ENCODE results near the gene STARD7. TPM values are rescaled to one million over a fixed set of nuclear protein-coding genes. Genes with fewer than 3 reads are reported as not detected.
"Not testable (repeated sequence)": the region's sequence is repeated elsewhere in the genome, so short reads cannot be mapped to it uniquely, and the experiment has no call there.

Gene STARD7
- total RNA-seq, 1 donor from 2014 or later: 145 TPM

GRCh38 chr2:96233880-96234316 lies 25.3 kb upstream of the STARD7 start:
- no peak for DNase-seq (ENCODE audit: low read depth)

- DNase-seq (ENCODE audit: low read depth): no peak
Observed at GRCh38 chr2:96233436-96233835, 24.8 kb upstream of the STARD7 start.

DNA sequence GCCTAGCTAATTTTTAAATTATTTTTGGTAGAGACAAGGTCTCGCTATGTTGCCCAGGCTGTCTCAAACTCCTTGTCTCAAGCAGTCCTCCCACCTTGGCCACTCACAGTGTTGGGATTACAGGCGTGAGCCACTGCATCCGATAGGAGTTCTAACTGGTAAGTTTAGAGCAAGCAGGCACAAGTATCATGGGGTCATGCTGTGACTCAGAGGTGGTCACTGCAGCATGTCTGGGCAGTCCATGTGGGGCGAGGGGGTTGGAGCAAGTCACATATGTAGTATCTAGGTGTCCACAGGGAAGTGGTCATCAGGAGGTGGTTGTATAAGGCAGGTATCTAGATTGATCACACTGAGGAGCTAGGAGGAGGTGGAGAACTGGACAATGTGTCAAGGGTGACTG lies 22.7 kb upstream of the STARD7 start:
- no peak for DNase-seq (ENCODE audit: low read depth)

DNA sequence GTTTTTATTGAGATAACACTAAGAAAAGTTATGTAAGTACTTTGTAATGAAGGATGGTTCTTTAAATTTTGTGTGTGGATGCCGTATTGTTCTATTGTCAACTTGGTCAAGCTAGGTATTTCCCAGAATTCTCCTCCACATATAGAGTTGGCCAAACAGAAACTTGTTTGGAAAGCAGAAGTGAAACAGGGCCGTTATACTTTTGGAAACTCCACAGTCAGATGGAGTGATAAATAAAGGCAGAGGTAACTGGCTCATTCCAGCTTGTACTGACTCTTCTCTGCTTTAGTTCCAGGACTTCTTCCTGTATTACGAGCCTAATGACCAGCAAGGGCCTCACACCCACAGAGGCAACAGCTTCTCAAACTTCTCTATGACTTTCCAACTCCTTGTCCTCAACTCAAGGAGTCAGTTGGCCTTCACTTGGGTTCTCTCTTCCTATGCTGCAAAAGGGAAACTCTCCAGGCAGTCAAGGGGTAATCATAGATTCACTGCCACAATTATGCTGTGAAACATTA lies 16.4 kb upstream of the STARD7 start:
- DNase-seq (ENCODE audit: low read depth): no peak

DNA sequence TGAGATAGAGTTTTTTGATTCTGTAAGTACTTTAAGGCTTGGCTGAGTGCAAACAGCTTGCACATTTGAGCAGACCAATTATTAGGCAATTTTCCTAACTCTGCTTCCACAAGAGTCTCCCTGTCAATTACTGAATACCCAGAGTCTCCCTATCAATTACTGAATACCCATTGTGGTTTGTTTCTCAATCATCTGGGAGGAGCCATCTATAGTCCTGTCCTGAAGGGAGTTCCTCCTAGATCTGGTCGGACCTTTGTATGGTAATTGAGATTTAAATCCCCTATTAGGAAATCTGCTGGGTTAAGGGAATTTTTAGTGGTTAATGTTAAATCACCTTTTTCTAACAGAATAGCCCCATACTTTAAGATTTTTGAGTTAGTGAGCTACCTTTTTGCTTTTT lies 12.5 kb upstream of the STARD7 start:
- peak; percentile 71 for DNase-seq (ENCODE audit: low read depth)

DNA sequence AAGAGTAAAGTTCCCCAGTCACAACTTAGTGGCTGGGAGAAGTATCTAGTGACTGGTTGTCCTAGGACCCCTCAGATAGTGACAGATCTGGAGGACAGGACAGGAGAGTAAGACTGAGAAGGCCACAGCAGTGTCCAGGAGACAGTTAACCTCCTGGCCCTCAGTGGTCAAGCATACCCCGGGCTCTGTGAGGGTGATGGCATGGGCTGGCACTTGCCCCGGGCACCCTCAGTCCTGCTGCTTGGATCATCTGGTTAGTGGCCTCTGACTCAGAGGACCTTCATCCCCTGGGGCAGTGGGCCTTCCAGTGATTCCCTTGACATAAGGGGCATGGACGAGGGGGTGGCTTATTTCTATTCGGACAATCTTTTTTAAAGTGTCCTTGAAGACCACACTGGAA lies 11.3 kb upstream of the STARD7 start:
- not testable (repeated sequence) for DNase-seq (ENCODE audit: low read depth)

DNA sequence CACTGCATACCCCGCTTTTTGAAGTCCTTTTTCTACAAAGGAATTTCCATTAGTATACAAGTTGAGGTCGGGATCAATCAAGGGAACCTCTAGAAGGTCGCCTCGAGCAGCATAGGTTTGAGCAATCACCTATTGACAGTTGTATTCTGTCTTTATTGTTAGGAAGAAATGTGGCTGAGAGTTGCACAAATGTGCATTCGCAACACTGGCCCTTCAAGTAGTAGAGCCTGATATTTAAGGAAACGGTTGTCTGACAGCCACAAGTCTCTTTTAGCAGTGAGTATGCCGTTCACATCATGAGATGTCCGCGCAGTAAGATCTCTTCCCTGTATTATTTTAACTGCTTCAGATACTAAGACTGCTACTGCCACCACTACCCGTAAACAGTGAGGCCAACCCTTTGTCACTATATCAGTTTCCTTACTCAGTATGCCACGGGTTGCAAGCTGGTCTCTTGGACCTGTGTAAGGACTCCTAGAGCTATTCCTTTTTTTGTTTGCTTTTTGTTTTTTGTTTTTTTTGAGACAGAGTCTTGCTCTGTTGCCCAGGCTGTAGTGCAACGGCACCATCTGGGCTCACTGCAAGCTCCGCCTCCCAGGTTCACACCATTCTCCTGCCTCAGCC lies 10.0 kb upstream of the STARD7 start:
- no peak for DNase-seq (ENCODE audit: low read depth)

GRCh38 chr2:96214554-96214953 lies 5.9 kb upstream of the STARD7 start:
- DNase-seq (ENCODE audit: low read depth): no peak

DNA sequence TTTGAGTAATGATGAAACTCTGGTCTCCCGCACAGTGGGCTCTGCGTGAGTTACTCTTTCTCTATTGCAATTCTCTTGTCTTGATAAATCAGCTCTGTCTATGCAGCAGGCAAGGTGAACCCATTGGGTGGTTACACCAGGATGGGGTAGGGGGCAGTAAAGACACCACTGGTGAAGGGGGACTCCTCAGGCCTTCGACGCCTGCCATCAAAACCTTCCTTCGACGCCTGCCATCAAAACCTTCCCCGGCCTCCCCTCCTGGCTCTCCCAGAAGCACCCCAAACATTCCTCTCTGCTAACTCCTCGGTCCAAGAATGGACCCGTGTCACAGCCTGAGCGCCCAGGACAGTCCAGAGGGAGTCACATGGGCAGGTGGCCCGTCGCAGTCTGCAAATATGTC lies 4.8 kb upstream of the STARD7 start:
- DNase-seq (ENCODE audit: low read depth): no peak

GRCh38 chr2:96212339-96212738 lies 3.7 kb upstream of the STARD7 start:
- DNase-seq (ENCODE audit: low read depth): no peak

DNA sequence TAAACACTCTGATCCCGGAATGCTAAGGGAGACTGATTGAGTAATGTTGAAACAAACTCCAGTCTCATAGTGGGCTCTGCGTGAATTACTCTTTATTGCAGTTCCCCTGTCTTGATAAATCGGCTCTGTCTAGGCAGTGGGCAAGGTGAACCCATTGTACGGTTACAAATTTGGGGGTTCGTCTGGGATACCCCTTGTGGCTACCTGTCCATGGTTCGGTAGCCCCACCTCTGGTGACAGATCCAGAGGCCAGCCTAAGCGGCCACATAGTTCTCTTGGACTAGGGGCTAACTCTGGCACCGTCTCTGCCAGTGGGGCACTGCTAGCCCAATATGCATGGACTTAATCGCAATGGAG lies 1.1 kb upstream of the STARD7 start:
- no peak for DNase-seq (ENCODE audit: low read depth)

DNA sequence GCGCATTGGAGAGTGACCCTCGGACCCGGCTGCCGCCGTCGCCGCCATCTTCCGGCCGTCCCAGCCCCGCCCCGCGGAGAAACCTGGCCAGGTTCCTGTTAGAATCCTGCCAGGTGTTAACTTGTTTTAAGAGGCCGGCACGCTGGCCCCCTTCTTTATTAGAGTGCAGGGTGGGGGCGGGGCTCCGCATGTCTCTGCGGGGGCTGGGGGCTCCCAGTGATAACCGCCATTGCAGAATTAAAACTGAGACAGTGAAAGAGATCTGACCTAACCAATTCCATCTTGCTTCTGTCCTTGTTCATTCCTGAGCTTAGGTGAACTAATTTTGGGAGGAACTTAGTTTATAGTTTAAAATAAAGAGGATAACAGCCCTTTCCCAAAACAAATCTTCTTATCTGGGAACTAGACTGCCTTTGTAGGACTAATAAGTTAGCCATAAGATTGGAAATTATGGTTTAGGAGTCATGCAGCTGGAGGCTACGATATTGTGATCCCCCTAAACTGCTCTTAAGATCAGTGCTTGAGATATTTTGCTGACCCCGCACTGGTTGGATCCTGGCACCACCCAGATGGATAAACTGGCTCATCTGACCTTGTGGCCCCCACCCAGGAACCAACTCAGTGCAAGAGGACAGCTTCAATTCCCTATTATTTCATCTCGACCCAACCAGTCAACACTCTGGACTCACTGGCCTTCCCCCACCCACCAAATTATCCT lies 543 bp upstream of the STARD7 start:
- no peak for DNase-seq (ENCODE audit: low read depth)

DNA sequence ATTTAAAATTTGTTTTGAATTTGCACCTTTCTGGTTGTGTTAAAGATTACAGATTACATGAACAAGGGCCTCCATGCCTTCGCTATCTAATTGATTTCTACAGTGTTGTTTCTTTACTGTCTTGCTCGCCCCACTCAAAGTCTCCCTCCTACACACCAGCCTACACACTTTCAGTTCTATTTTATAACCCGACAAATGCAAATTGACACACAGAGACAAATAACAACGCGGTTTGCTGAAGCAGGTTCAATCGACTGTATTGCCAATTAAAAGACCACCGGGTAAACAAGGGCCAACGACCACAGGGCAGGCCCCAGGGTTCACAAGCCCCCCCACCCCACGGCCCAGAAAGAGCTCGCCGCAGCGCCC lies 869 bp downstream of the STARD7 start:
- no peak for DNase-seq (ENCODE audit: low read depth)

DNA sequence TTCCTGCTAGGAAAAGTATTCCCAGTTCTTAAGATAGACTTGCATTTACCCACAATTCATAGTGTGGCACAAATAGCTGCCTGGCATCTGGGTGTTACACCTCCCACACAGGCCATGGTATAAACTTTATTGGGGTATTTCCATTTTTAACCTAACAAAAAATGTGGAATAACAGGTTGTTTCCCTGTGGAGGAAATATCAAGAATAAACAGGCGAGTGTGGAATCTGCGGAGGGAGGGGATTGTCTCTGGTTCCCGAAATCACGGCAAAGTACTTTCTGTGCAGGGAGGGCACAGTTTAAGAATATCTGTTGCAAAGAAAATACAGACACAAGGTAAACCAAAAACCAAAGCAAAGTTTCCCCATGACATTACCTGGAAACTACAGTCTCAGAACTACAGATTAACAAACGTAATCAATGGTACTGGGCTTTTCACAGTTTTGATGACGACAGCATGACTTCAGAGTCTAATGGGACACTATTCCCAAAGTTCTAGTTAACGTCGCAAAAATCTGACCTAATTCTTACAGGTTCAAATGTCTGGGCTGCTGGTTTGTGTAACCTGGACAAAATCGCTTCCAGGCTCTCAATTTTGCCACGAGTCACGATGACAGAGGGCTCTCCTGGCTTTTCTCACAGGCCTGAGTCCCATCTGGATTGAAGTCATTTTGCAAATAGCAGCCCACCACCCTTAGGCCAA lies 1.4 kb downstream of the STARD7 start:
- DNase-seq (ENCODE audit: low read depth): no peak

DNA sequence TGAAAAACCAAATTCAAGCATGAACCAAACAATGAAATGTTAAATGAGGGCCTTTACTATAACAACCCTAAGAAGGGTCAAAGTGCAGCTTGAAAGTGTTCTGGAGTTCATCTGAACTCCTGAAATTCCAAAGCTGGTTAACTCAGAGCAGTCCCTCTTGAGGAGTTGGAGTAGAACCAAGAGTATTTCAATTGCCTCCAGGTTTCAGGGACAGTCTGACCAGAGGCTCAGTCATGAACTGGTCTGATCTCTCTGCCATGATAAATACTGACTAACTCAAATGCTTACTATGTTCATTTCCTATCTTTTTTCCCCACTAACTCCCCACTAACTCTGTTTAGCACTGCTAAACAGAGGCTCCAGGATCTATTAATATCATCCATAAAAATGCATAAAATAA lies 2.7 kb downstream of the STARD7 start:
- DNase-seq (ENCODE audit: low read depth): peak; percentile 51

DNA sequence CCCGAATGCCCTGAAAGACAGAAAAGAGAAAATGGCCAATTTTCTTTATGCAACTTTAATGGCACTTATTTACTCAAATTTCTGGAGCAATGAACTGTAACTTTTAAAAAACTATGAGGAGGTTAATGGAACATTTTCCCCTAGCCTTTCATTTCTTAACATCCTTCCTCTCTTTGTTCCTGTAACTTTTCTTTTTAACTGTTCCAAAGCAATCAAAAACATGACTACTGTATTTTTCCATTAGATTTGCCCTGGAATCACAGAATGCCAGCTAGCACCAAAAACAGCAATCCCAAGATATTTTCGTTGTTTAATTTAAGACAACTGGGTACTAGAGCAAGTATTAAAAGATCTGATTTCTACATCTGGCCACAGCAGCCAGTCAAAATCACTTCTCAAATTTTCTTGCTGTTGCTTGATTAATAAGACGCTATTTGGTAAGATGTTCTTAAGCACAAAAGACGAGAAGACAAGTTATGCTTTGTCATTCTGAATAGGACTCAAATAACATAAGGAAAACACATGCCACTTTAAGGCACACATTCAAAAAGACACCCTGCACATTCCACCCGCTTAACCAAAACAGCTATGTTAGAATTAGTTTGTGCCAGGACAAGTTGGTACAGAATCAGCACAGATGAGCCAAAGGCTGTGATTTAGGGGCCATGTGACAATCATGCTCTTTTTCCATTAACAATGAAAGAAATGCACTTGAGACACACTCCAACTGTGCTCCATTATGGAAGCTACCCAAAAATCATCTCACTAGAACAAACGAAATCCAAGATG lies 3.6 kb downstream of the STARD7 start:
- DNase-seq (ENCODE audit: low read depth): no peak

GRCh38 chr2:96203130-96204028 lies 5.2 kb downstream of the STARD7 start:
- DNase-seq (ENCODE audit: low read depth): no peak

DNA sequence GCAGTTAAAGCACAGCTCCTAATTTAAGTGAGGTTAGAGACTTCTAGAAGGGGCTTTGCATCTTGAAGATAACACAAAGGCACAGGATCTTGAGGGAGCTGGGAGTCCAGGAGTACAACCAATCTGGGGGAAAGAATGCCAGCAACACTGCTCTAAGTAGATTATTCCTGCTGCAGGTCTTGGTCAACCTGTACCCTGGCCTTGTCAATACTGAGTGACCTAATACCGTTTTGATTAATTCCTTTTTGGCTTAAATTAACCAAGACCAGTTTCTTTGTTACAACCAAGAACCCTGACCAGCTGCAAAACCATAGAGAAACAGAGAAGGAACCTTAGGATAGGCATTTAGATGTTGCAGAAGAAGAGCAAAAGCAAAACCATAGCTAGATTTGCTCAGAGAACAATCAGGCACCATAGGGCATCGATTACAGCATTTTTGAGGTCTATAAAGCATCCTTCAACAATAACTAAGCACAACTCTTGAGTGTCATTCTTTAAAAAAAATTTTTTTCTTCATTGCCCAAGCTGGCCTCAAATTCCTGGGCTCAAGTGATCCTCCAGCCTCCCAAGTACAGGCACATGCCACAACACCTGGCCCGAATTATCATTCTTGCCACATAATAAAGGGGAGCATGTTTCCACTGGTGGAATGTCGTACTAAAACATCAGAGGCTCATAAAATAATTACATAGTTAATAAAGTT lies 6.3 kb downstream of the STARD7 start:
- no peak for DNase-seq (ENCODE audit: low read depth)

GRCh38 chr2:96201338-96201737 lies 7.3 kb downstream of the STARD7 start:
- DNase-seq (ENCODE audit: low read depth): no peak

GRCh38 chr2:96198921-96199320 lies 9.7 kb downstream of the STARD7 start:
- DNase-seq (ENCODE audit: low read depth): no peak

All from renal cortical epithelial cell (primary cell).